Renal cortex interstitium (tissue), 11 donors: ENCODE measurements around the gene TPRG1. TPM values are rescaled to one million over a fixed set of nuclear protein-coding genes. Genes with fewer than 3 reads are reported as not detected.

Experiments used
- DNase-seq, 11 donors: peaks; one replicate each; pipeline ENCODE4 v3.0.0-alpha.2; 2013; ENCODE audit warnings: low read depth in 9 of 11, low spot score in 4 of 11; ENCODE audit errors: extremely low read depth in 1 of 11
- polyA plus RNA-seq, 3 donors: library from polyadenylated mRNA; unstranded; fragments of 120-200 nt; gene quantifications; one replicate each; pipeline ENCODE4 v1.2.1, GENCODE V29; 2013; ENCODE audit not compliant: insufficient read length in 3 of 3

Gene TPRG1
- polyA plus RNA-seq, 3 donors, result 0.56 to 0.78 (median 0.70) TPM

GRCh38 chr3:189270248-189270832, 98.6 kb downstream of the TPRG1 start:
- peak in 3 of 11 donors; percentile 9 to 47 (median 19) for DNase-seq

GRCh38 chr3:189272500-189273119, 100.8 kb downstream of the TPRG1 start:
- peak in 1 of 11 donors; percentile 16 for DNase-seq

GRCh38 chr3:189273736-189274135, 102.0 kb downstream of the TPRG1 start:
- DNase-seq, result no peak

GRCh38 chr3:189275182-189275581, 103.4 kb downstream of the TPRG1 start:
- DNase-seq, result no peak

- no peak for DNase-seq
These were observed 104.1 kb downstream of the TPRG1 start for GRCh38 chr3:189275852-189276251.

GRCh38 chr3:189276444-189277219, 104.9 kb downstream of the TPRG1 start:
- DNase-seq, result no peak

GRCh38 chr3:189277711-189278110, 105.9 kb downstream of the TPRG1 start:
- no peak for DNase-seq

GRCh38 chr3:189278221-189278620, 106.5 kb downstream of the TPRG1 start:
- DNase-seq, result no peak

GRCh38 chr3:189282189-189282588, 110.4 kb downstream of the TPRG1 start:
- no peak for DNase-seq

GRCh38 chr3:189282741-189283140, 111.0 kb downstream of the TPRG1 start:
- no peak for DNase-seq

GRCh38 chr3:189286188-189286587, 114.4 kb downstream of the TPRG1 start:
- no peak for DNase-seq

- DNase-seq, result no peak
These were observed 115.1 kb downstream of the TPRG1 start for GRCh38 chr3:189286916-189287315.

GRCh38 chr3:189288348-189289235, 116.8 kb downstream of the TPRG1 start:
- no peak for DNase-seq

- DNase-seq, result no peak
These were observed 117.5 kb downstream of the TPRG1 start for GRCh38 chr3:189289251-189289650.

GRCh38 chr3:189292667-189293484, 121.1 kb downstream of the TPRG1 start:
- DNase-seq, result no peak

- DNase-seq, result no peak
These were observed 122.9 kb downstream of the TPRG1 start for GRCh38 chr3:189294649-189295048.

GRCh38 chr3:189295089-189295488, 123.3 kb downstream of the TPRG1 start:
- no peak for DNase-seq

GRCh38 chr3:189297932-189298331, 126.2 kb downstream of the TPRG1 start:
- DNase-seq, result no peak
